ENCODE results near the gene DDR2.

Gene DDR2

DNA sequence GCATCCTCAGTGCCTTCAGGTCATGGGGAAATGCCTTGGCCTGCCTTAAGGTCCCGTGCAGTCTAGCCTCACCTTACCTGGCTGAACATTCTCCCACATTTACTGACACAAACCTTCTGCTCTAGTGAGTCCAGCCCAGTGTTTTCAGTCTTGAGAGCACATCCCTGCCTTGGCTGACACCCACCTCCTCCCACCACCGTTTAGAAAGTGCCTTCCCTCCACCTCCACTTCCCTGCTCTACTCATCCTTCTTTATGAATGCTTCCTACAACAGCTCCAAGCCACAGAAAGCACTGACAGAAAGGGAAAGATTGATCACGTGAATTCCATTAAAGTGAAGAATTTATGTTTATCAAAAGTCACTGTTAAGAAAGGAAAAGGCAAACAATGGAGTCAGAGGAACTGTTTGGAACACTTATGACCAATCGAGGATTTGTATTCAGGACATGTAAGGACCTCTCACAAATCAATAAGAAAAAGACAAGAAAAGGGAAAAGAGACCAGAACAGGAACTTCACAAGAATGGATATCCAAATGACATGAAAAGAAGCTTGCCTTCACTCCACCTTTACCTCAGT, 59.8 kb downstream of the DDR2 start:
- WGBS = 76% methylated on average over 4 of the region's 4 CpGs
- Histone ChIP-seq H4K91ac (ENCODE audit: low read length) (peak overlapping the region; percentile 30), H3K4ac (ENCODE audit: low read depth in 1 of 2, low read length in 2 of 2) (no peak overlapping the region), H3K27ac (ENCODE audit: low read length, poor library complexity, severe bottlenecking) (no peak overlapping the region), H2BK15ac (ENCODE audit: low read depth, poor library complexity, severe bottlenecking) (no peak overlapping the region), H3K4me3 (ENCODE audit: insufficient read depth in 1 of 2, low read depth in 1 of 2, low read length in 2 of 2) (no peak overlapping the region), H2BK5ac (ENCODE audit: low read depth, low read length, poor library complexity, severe bottlenecking) (no peak overlapping the region), H3K79me1 (replicated peaks; ENCODE audit: low read length, poor library complexity, severe bottlenecking) (peaks cover 22% of the 10 kb centered on the region), H3K14ac (ENCODE audit: low read length in 2 of 2) (no peak overlapping the region), H2BK12ac (ENCODE audit: low read length in 2 of 2) (peak overlapping the region in 1 of 2 experiments; percentile 7), H2BK120ac (ENCODE audit: low read depth, low read length) (no peak overlapping the region), H3K27me3 (ENCODE audit: control insufficient read depth in 1 of 2, insufficient read depth in 1 of 2, low read length in 2 of 2) (no peaks in the 10 kb centered on the region), H3K36me3 (ENCODE audit: control insufficient read depth in 1 of 2, insufficient read depth in 2 of 2, low read depth in 1 of 2, low read length in 2 of 2) (peaks cover 0 to 29% of the 10 kb centered on the region in 2 experiments), H3K9me3 (ENCODE audit: control insufficient read depth, low read length) (no peaks in the 10 kb centered on the region), H3K4me1 (ENCODE audit: control insufficient read depth, insufficient read depth, low read depth, low read length) (peaks cover 9% of the 10 kb centered on the region), H2AK5ac (ENCODE audit: low read length, severe bottlenecking) (no peak overlapping the region), H3K9ac (ENCODE audit: low read length) (peak overlapping the region; percentile 57), H3K18ac (ENCODE audit: low read depth in 1 of 2, low read length in 2 of 2) (peak overlapping the region in 1 of 2 experiments; percentile 4), H2AFZ (ENCODE audit: low read depth, low read length) (no peak overlapping the region), H3K4me2 (ENCODE audit: low read length, poor library complexity, severe bottlenecking) (no peak overlapping the region), H4K8ac (ENCODE audit: low read length) (no peak overlapping the region), H3K23ac (ENCODE audit: low read length in 2 of 2) (no peak overlapping the region)
- no peak for DNase-seq

DNA sequence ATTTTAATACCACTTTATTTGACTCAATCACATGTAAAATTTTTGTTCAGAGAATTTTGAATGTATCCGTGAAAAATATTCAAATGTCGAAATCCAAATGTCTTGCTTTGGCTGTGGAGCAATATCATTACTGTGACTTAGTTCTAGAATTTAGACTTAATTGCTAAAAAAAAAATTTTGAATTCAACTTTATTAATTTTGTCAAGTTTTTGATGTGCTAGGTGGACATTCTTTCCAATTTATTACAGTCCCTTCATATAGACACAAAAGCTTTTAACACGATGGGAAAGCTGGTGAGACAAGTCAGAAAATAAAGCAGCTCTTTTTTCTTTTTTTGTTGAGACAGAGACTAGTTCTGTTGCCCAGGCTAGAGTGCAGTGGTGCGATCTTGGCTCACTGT, 62.6 kb downstream of the DDR2 start:
- H3K9ac ChIP-seq (ENCODE audit: low read length) = peak overlapping the region; percentile 64

DNA sequence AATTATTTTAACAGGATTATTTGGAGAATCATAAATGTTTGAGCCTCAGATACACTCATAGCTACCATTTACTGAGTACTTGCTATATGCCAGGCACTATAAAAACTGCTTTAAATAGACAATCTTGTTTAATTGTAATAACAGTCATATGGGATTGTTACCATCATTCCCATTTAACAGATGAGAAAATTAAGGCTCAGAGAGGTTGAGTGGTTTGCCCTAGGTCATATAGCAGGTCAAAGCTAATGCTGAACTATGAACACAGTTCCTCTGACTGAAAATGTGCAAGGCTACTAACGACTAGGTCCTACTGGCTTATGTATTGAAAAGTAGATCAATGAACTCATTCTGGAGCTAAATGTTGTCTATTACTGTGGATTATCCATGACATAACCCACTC, 63.4 kb downstream of the DDR2 start:
- Histone ChIP-seq H3K27me3 (ENCODE audit: control insufficient read depth in 1 of 2, insufficient read depth in 1 of 2, low read length in 2 of 2) (no peaks in the 10 kb centered on the region), H3K4me3 (ENCODE audit: insufficient read depth in 1 of 2, low read depth in 1 of 2, low read length in 2 of 2) (peak overlapping the region in 1 of 2 experiments; percentile 25), H2AK5ac (ENCODE audit: low read length, severe bottlenecking) (no peak overlapping the region), H3K9me3 (ENCODE audit: control insufficient read depth, low read length) (no peaks in the 10 kb centered on the region), H3K27ac (ENCODE audit: low read length, poor library complexity, severe bottlenecking) (no peak overlapping the region), H4K91ac (ENCODE audit: low read length) (no peak overlapping the region), H3K4me1 (ENCODE audit: control insufficient read depth, insufficient read depth, low read depth, low read length) (peaks cover 11% of the 10 kb centered on the region), H4K8ac (ENCODE audit: low read length) (no peak overlapping the region), H3K18ac (ENCODE audit: low read depth in 1 of 2, low read length in 2 of 2) (no peak overlapping the region), H2AFZ (ENCODE audit: low read depth, low read length) (no peak overlapping the region), H2BK15ac (ENCODE audit: low read depth, poor library complexity, severe bottlenecking) (no peak overlapping the region), H3K79me1 (replicated peaks; ENCODE audit: low read length, poor library complexity, severe bottlenecking) (peaks cover 27% of the 10 kb centered on the region), H2BK120ac (ENCODE audit: low read depth, low read length) (no peak overlapping the region), H3K14ac (ENCODE audit: low read length in 2 of 2) (no peak overlapping the region), H3K9ac (ENCODE audit: low read length) (peak overlapping the region; percentile 64), H2BK5ac (ENCODE audit: low read depth, low read length, poor library complexity, severe bottlenecking) (no peak overlapping the region), H3K4ac (ENCODE audit: low read depth in 1 of 2, low read length in 2 of 2) (no peak overlapping the region), H3K23ac (ENCODE audit: low read length in 2 of 2) (no peak overlapping the region), H3K4me2 (ENCODE audit: low read length, poor library complexity, severe bottlenecking) (no peak overlapping the region), H3K36me3 (ENCODE audit: control insufficient read depth in 1 of 2, insufficient read depth in 2 of 2, low read depth in 1 of 2, low read length in 2 of 2) (peaks cover 0 to 15% of the 10 kb centered on the region in 2 experiments), H2BK12ac (ENCODE audit: low read length in 2 of 2) (peak overlapping the region in 1 of 2 experiments; percentile 83)
- DNase-seq = no peak
- WGBS = 100% methylated on average over 1 of the region's 1 CpG

More for the DNA sequence above, 62.6 kb downstream of the DDR2 start:
- peaks cover 0 to 8% of the 10 kb centered on the region in 2 experiments for H3K36me3 ChIP-seq (ENCODE audit: control insufficient read depth in 1 of 2, insufficient read depth in 2 of 2, low read depth in 1 of 2, low read length in 2 of 2)
- H3K4me1 ChIP-seq (ENCODE audit: control insufficient read depth, insufficient read depth, low read depth, low read length) = peaks cover 11% of the 10 kb centered on the region
- peaks cover 25% of the 10 kb centered on the region for H3K79me1 ChIP-seq (replicated peaks; ENCODE audit: low read length, poor library complexity, severe bottlenecking)
- H3K4ac ChIP-seq (ENCODE audit: low read depth in 1 of 2, low read length in 2 of 2) = no peak overlapping the region
- H2BK120ac ChIP-seq (ENCODE audit: low read depth, low read length) = no peak overlapping the region
- H3K14ac ChIP-seq (ENCODE audit: low read length in 2 of 2) = no peak overlapping the region
- H3K4me3 ChIP-seq (ENCODE audit: insufficient read depth in 1 of 2, low read depth in 1 of 2, low read length in 2 of 2) = no peak overlapping the region
- H3K4me2 ChIP-seq (ENCODE audit: low read length, poor library complexity, severe bottlenecking) = no peak overlapping the region
- H2BK5ac ChIP-seq (ENCODE audit: low read depth, low read length, poor library complexity, severe bottlenecking) = no peak overlapping the region
- H2BK12ac ChIP-seq (ENCODE audit: low read length in 2 of 2) = peak overlapping the region in 1 of 2 experiments; percentile 80
- no peaks in the 10 kb centered on the region for H3K9me3 ChIP-seq (ENCODE audit: control insufficient read depth, low read length)
- no peak overlapping the region for H3K23ac ChIP-seq (ENCODE audit: low read length in 2 of 2)
- H2AK5ac ChIP-seq (ENCODE audit: low read length, severe bottlenecking) = no peak overlapping the region
- no peak overlapping the region for H4K8ac ChIP-seq (ENCODE audit: low read length)
- H4K91ac ChIP-seq (ENCODE audit: low read length) = no peak overlapping the region
- no peak for DNase-seq
- no peak overlapping the region for H2AFZ ChIP-seq (ENCODE audit: low read depth, low read length)
- H3K27me3 ChIP-seq (ENCODE audit: control insufficient read depth in 1 of 2, insufficient read depth in 1 of 2, low read length in 2 of 2) = no peaks in the 10 kb centered on the region
- H2BK15ac ChIP-seq (ENCODE audit: low read depth, poor library complexity, severe bottlenecking) = no peak overlapping the region
- no peak overlapping the region for H3K18ac ChIP-seq (ENCODE audit: low read depth in 1 of 2, low read length in 2 of 2)
- no peak overlapping the region for H3K27ac ChIP-seq (ENCODE audit: low read length, poor library complexity, severe bottlenecking)
- 97% methylated on average over 2 of the region's 4 CpGs for WGBS

DNA sequence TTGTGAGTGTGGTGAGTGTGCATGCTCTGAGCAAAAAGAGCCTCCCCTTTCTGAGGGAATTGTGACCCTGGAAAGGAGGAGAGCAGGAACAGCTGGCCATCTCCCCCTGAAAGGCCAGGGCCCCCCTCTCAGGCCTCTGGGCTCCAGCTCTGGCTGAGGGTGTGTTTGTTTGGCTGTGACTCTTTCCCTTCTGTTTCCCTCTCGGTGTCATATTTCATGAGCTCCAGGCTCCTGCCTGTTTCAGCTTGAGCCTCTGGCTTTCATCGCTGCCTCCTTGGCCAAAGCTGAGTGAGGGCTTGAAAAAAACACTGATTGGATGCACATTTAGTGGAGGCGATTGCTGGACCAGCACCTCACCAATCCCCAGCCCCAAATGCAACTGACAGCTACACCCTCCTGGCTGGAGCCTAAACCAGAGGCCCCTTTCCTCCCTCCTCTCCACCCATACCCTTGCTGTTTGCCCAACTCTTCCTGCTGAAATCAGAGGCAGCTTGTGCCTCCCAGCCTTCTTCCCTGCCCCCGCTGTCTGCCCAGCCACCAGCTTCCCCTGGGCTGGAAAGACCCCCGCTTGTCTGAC, 64.1 kb downstream of the DDR2 start:
- H2BK15ac ChIP-seq (ENCODE audit: low read depth, poor library complexity, severe bottlenecking) = peak overlapping the region; percentile 33
- peak overlapping the region; percentile 22 for H3K27ac ChIP-seq (ENCODE audit: low read length, poor library complexity, severe bottlenecking)
- peak overlapping the region; percentile 64 for H2BK120ac ChIP-seq (ENCODE audit: low read depth, low read length)
- H3K36me3 ChIP-seq (ENCODE audit: control insufficient read depth in 1 of 2, insufficient read depth in 2 of 2, low read depth in 1 of 2, low read length in 2 of 2) = peaks cover 0 to 17% of the 10 kb centered on the region in 2 experiments
- H3K9ac ChIP-seq (ENCODE audit: low read length) = peak overlapping the region; percentile 64
- peaks cover 27% of the 10 kb centered on the region for H3K79me1 ChIP-seq (replicated peaks; ENCODE audit: low read length, poor library complexity, severe bottlenecking)
- no peaks in the 10 kb centered on the region for H3K9me3 ChIP-seq (ENCODE audit: control insufficient read depth, low read length)
- H3K4me2 ChIP-seq (ENCODE audit: low read length, poor library complexity, severe bottlenecking) = peak overlapping the region; percentile 36
- H3K14ac ChIP-seq (ENCODE audit: low read length in 2 of 2) = no peak overlapping the region
- DNase-seq = peak; percentile 93
- H3K4me1 ChIP-seq (ENCODE audit: control insufficient read depth, insufficient read depth, low read depth, low read length) = peaks cover 7% of the 10 kb centered on the region
- H3K4ac ChIP-seq (ENCODE audit: low read depth in 1 of 2, low read length in 2 of 2) = peak overlapping the region; percentile 3 to 89
- H3K4me3 ChIP-seq (ENCODE audit: insufficient read depth in 1 of 2, low read depth in 1 of 2, low read length in 2 of 2) = peak overlapping the region in 1 of 2 experiments; percentile 36
- peak overlapping the region; percentile 95 for H4K8ac ChIP-seq (ENCODE audit: low read length)
- H3K18ac ChIP-seq (ENCODE audit: low read depth in 1 of 2, low read length in 2 of 2) = peak overlapping the region; percentile 58 to 90
- no peak overlapping the region for H2AFZ ChIP-seq (ENCODE audit: low read depth, low read length)
- H2BK12ac ChIP-seq (ENCODE audit: low read length in 2 of 2) = peak overlapping the region; percentile 49 to 86
- no peaks in the 10 kb centered on the region for H3K27me3 ChIP-seq (ENCODE audit: control insufficient read depth in 1 of 2, insufficient read depth in 1 of 2, low read length in 2 of 2)
- H4K91ac ChIP-seq (ENCODE audit: low read length) = peak overlapping the region; percentile 85
- no peak overlapping the region for H2AK5ac ChIP-seq (ENCODE audit: low read length, severe bottlenecking)
- WGBS = 10% methylated on average over 5 of the region's 5 CpGs
- H3K23ac ChIP-seq (ENCODE audit: low read length in 2 of 2) = no peak overlapping the region
- H2BK5ac ChIP-seq (ENCODE audit: low read depth, low read length, poor library complexity, severe bottlenecking) = peak overlapping the region; percentile 12
